Testis (tissue), 2 donors: ENCODE data around the gene TEX2.

Experiments used
- POLR2A ChIP-seq: fragments of 450-650 bp; IDR thresholded peaks from one replicate; pipeline ENCODE4 v1.6.1; 2017; ENCODE audit warnings: antibody characterized with exemption, mild to moderate bottlenecking, moderate library complexity
- TF ChIP-seq, protein P1 (sequence below), 3 experiments: fragments of 450-650 bp in 2 of 3; fragments of 200-600 bp in 1 of 3; sonication (generic) in 1 of 3; IDR thresholded peaks; one replicate each; pipeline ENCODE4 v1.5.1; 2016 to 2019; ENCODE audit warnings: antibody characterized with exemption in 3 of 3, mild to moderate bottlenecking in 2 of 3, moderate library complexity in 1 of 3

DNA sequence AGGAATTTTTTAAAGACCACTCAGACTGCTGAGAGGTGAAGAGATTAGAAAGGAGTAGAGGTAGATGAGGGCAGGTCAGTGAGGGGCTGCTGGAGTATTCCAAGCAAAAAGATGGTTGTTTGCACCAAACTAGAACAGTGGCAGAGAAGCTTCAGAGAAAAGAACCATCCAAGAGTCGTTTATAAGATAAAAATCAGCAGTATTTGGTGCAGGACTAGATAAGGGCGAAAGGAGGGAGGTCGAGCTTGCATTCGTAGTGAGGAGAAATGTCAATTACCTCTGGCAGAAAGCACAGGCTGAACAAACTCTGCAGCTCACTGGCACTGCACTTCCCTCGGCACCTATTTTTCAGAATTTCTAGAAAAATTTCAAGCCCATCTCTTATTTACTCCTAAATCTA lies 9.6 kb downstream of the TEX2 start:
- TF ChIP-seq, protein P1, sequence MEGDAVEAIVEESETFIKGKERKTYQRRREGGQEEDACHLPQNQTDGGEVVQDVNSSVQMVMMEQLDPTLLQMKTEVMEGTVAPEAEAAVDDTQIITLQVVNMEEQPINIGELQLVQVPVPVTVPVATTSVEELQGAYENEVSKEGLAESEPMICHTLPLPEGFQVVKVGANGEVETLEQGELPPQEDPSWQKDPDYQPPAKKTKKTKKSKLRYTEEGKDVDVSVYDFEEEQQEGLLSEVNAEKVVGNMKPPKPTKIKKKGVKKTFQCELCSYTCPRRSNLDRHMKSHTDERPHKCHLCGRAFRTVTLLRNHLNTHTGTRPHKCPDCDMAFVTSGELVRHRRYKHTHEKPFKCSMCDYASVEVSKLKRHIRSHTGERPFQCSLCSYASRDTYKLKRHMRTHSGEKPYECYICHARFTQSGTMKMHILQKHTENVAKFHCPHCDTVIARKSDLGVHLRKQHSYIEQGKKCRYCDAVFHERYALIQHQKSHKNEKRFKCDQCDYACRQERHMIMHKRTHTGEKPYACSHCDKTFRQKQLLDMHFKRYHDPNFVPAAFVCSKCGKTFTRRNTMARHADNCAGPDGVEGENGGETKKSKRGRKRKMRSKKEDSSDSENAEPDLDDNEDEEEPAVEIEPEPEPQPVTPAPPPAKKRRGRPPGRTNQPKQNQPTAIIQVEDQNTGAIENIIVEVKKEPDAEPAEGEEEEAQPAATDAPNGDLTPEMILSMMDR (IDR thresholded peaks at IDR 0.05), result no peak
- no peak for TF ChIP-seq POLR2A
